Measurements from ENCODE around the gene JOSD1. TPM values are rescaled to one million over a fixed set of nuclear protein-coding genes. Genes with fewer than 3 reads are reported as not detected.

Gene JOSD1
- total RNA-seq: 101 and 133 TPM in 2 replicates

GRCh38 chr22:38700789-38701628 is at the start of gene JOSD1:
TSS of gene JOSD1 (minus strand) at chr22:38700943. CDS start at chr22:38699987, 956 bp downstream.

GRCh38 chr22:38705235-38706100 is 4.7 kb upstream of the JOSD1 start, which contains the start of gene GTPBP1:
TSS of gene GTPBP1 (plus strand) at chr22:38705944. CDS start at chr22:38705956, 12 bp downstream.

DNA sequence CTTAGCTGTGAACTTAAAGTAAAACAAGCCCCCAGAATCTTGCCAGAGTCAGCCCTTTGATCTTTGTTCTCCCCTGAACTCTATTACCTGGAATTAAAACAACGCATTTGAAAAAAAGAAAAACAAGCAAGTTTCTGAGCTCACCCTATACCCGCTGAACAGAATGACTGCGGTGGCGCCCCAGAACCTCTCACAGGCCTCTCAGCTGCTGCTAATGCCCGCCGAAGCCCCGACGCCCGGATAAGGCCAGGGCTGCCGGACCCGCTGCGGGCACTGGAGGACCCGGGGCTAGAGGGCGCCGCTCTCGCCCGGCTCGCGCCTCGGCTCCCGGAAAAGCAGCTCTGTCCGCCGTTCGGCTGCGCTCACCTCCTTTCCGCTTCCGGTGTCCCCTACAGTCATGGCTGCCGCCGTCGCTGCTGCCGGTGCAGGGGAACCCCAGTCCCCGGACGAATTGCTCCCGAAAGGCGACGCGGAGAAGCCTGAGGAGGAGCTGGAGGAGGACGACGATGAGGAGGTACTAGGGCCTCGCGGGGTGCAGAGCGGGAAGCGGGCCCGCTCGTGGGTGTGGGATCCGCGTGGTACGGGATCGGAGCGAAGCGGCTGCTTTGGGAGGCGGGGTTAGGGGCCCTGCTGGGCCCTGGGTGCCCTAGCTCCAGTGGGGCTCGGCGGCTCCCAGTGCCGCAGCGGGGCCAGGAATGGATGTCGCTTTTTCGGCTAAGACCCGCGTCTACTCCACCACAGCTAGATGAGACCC is 19.0 kb downstream of the JOSD1 start, which contains the start of gene TOMM22:
Gene TOMM22, plus strand, starts transcription at position 376 of the 754 bp plus-strand sequence. Its CDS starts 22 bp downstream, at position 398.

DNA sequence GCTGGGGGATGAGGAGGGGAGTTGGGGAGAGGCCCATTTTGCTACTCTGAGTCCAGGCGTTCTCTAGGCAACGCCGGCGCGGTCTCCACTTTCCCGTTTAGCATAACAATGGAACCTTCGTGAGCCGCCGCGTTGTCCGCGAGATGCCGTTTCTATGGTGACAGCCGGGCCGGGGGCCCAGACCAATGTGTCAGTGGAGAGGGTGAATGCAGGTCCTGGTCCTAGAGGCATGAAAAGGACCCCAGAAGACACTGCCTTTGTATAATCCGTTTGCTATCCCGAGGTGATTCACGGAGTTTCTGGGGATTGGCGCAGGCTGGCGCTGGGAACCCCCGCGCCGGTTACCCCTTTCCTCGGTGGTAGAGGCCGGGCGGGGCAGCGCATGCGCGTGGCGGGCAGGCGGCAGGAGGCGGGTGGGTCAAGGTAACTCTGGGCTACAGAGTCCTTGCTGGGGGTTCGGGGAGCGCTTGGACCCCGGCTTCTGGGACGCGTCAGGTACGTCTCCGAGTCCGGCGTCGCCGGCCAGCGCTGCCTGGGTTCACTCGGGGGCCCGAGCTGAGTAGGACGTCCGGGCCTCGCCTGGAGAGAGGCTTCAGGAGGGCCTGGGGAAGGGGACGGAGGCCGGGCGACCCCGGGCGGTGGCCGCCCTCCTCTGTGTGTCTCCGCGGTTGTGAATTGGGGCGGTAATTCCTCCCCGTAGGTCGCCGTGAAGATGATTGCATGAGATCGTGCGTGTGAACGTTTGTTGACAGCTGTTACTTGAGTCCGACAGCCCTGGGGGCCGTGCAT is 44.3 kb downstream of the JOSD1 start, which contains the start of the genes CBY1 and FAM227A:
Gene CBY1, plus strand, starts transcription at position 383 of the 789 bp plus-strand sequence. CDS start 11,417 bp downstream, outside the sequence.
Gene FAM227A, minus strand, starts transcription at position 137 of the 789 bp plus-strand sequence. CDS start 6,224 bp downstream, outside the sequence.

Other genes starting within 250 kb of the JOSD1 start
- gene KCNJ4, start 245.7 kb downstream of the JOSD1 start, total RNA-seq: not detected in 2 replicates
- 3.2 and 25.3 TPM in 2 replicates for gene KDELR3, start 232.8 kb downstream of the JOSD1 start, total RNA-seq
- gene DDX17, start 194.6 kb downstream of the JOSD1 start, total RNA-seq: 416 and 435 TPM in 2 replicates
- 1.3 and 2.2 TPM in 2 replicates for gene DMC1, start 130.8 kb downstream of the JOSD1 start, total RNA-seq
- gene FAM227A, start 44.6 kb downstream of the JOSD1 start, total RNA-seq: 0.21 and 0.48 TPM in 2 replicates
- 7.2 and 13.5 TPM in 2 replicates for gene CBY1, start 44.3 kb downstream of the JOSD1 start, total RNA-seq
- gene TOMM22, start 19.0 kb downstream of the JOSD1 start, total RNA-seq: 64.8 and 71.4 TPM in 2 replicates
- gene GTPBP1, start 5.0 kb upstream of the JOSD1 start, total RNA-seq: 22.2 and 27.7 TPM in 2 replicates
- gene SUN2, start 55.1 kb upstream of the JOSD1 start, total RNA-seq: 80.0 and 91.4 TPM in 2 replicates
- gene DNAL4, start 93.2 kb upstream of the JOSD1 start, total RNA-seq: 17.8 and 39.6 TPM in 2 replicates
- gene NPTXR, start 143.1 kb upstream of the JOSD1 start, total RNA-seq: 0.48 TPM in 1 of 2 replicates, not detected in the other
- 12.0 and 14.1 TPM in 2 replicates for gene CBX6, start 171.3 kb upstream of the JOSD1 start, total RNA-seq

Measured in tracheal epithelial cell (primary cell).